Testis (tissue), 2 donors: Measurements from ENCODE around the gene KCNE1.
"Not testable (repeated sequence)": the region's sequence is repeated elsewhere in the genome, so short reads cannot be mapped to it uniquely, and the experiment has no call there.

Experiments
- CTCF ChIP-seq, 3 experiments: fragments of 450-650 bp in 2 of 3; fragments of 200-600 bp in 1 of 3; sonication (generic) in 1 of 3; IDR thresholded peaks; one replicate each; pipeline ENCODE4 v1.5.1; 2016 to 2019; ENCODE audit warnings: antibody characterized with exemption in 3 of 3, mild to moderate bottlenecking in 2 of 3, moderate library complexity in 1 of 3
- POLR2A ChIP-seq: fragments of 450-650 bp; IDR thresholded peaks from one replicate; pipeline ENCODE4 v1.6.1; 2017; ENCODE audit warnings: antibody characterized with exemption, mild to moderate bottlenecking, moderate library complexity

GRCh38 chr21:34456180-34456579 lies 55.8 kb downstream of the KCNE1 start:
- not testable (repeated sequence) for TF ChIP-seq CTCF (IDR thresholded peaks at IDR 0.05); POLR2A
